Activated T-cell treated with anti-CD3 and anti-CD28 coated beads, Interleukin-2, amount 50 U/mL, for 1 hour (primary cell): ENCODE results near the gene KHSRP.
A peak's percentile ranks its signal among the peaks of the same experiment; 100 is the strongest.

ENCODE experiments used
- DNase-seq: peaks from one replicate; pipeline ENCODE4 v3.0.0-alpha.2; 2020

Gene KHSRP

GRCh38 chr19:6424195-6424938 is at the start of gene KHSRP:
Gene KHSRP (minus strand): TSS chr19:6424811. CDS start chr19:6424701, 110 bp downstream.
- peak; percentile 49 for DNase-seq

- DNase-seq = no peak
These were observed 49.0 kb upstream of the KHSRP start for GRCh38 chr19:6473647-6474046.

GRCh38 chr19:6472713-6473112 is 48.1 kb upstream of the KHSRP start:
- no peak for DNase-seq

- no peak for DNase-seq
These were observed 46.5 kb upstream of the KHSRP start for GRCh38 chr19:6471076-6471475.

GRCh38 chr19:6470173-6470572 is 45.6 kb upstream of the KHSRP start:
- DNase-seq = no peak

GRCh38 chr19:6467384-6467783 is 42.8 kb upstream of the KHSRP start:
- DNase-seq = no peak

- no peak for DNase-seq
These were observed 42.1 kb upstream of the KHSRP start for GRCh38 chr19:6466526-6467248.

- no peak for DNase-seq
These were observed 41.1 kb upstream of the KHSRP start for GRCh38 chr19:6465663-6466062.

GRCh38 chr19:6465006-6465405 is 40.4 kb upstream of the KHSRP start:
- no peak for DNase-seq

- DNase-seq = peak; percentile 72
These were observed 39.7 kb upstream of the KHSRP start, which contains the start of gene CRB3 for GRCh38 chr19:6464070-6464873. Gene CRB3 (plus strand): TSS chr19:6464271. CDS start chr19:6464702, 431 bp downstream.

GRCh38 chr19:6460099-6460884 is 35.7 kb upstream of the KHSRP start:
- DNase-seq = peak; percentile 95

GRCh38 chr19:6459262-6460098 is 34.9 kb upstream of the KHSRP start, which contains the start of gene SLC25A23:
Gene SLC25A23 (minus strand): TSS chr19:6459792. CDS start chr19:6459628, 164 bp downstream.
- peak; percentile 66 for DNase-seq

- no peak for DNase-seq
These were observed 34.2 kb upstream of the KHSRP start for GRCh38 chr19:6458695-6459261.

GRCh38 chr19:6457958-6458694 is 33.5 kb upstream of the KHSRP start:
- DNase-seq = no peak

GRCh38 chr19:6455924-6456323 is 31.3 kb upstream of the KHSRP start:
- no peak for DNase-seq

GRCh38 chr19:6453951-6454565 is 29.4 kb upstream of the KHSRP start:
- DNase-seq = no peak

GRCh38 chr19:6452899-6453298 is 28.3 kb upstream of the KHSRP start:
- DNase-seq = no peak

- no peak for DNase-seq
These were observed 27.6 kb upstream of the KHSRP start for GRCh38 chr19:6452223-6452614.

GRCh38 chr19:6451583-6452222 is 27.1 kb upstream of the KHSRP start:
- no peak for DNase-seq
